Endothelial cell of umbilical vein (primary cell): ENCODE results near the gene CENPP.

ENCODE experiments used
- POLR2A ChIP-seq: IDR thresholded peaks from 2 replicates; pipeline ENCODE4 v1.6.1; 2012; ENCODE audit warnings: low read depth, mild to moderate bottlenecking, control low read depth, low read length
- POLR2AphosphoS5 ChIP-seq: IDR thresholded peaks from 2 replicates; pipeline ENCODE4 v1.6.1; 2012; ENCODE audit warnings: low read depth, mild to moderate bottlenecking, control low read depth, low read length, moderate library complexity; ENCODE audit not compliant: insufficient read depth
- TF ChIP-seq, protein P1 (sequence below), 2 donors: IDR thresholded peaks; 1 replicate in 1 of 2; 2 replicates in 1 of 2; pipeline ENCODE4 v1.5.1; 2011; ENCODE audit warnings: low read length in 2 of 2, mild to moderate bottlenecking in 2 of 2, moderate library complexity in 2 of 2, control low read depth in 1 of 2, inconsistent platforms in 1 of 2, low read depth in 1 of 2; ENCODE audit not compliant: insufficient read depth in 1 of 2; ENCODE audit errors: extremely low read depth in 1 of 2

DNA sequence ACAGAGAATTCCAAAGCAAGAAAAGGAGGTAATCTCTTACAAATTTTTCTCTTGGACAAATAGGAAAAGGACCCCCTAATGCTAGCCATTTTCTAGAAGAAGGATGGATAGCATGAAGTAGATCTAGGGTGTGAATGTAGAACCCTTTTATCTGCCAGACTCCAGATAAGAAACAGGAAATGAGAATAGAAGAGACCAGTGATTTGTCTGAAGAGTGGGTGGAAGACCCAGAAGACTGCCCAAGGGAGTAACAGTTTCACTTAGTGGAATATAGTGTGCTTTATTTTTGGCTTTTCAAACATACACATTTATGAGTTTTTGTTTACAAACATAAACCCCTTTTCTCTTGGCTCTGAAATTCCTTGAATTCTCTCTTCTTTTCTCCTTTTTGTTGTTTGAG, 185.0 kb downstream of the CENPP start:
- TF ChIP-seq POLR2A (no peak), POLR2AphosphoS5 (no peak)
- TF ChIP-seq, protein P1, sequence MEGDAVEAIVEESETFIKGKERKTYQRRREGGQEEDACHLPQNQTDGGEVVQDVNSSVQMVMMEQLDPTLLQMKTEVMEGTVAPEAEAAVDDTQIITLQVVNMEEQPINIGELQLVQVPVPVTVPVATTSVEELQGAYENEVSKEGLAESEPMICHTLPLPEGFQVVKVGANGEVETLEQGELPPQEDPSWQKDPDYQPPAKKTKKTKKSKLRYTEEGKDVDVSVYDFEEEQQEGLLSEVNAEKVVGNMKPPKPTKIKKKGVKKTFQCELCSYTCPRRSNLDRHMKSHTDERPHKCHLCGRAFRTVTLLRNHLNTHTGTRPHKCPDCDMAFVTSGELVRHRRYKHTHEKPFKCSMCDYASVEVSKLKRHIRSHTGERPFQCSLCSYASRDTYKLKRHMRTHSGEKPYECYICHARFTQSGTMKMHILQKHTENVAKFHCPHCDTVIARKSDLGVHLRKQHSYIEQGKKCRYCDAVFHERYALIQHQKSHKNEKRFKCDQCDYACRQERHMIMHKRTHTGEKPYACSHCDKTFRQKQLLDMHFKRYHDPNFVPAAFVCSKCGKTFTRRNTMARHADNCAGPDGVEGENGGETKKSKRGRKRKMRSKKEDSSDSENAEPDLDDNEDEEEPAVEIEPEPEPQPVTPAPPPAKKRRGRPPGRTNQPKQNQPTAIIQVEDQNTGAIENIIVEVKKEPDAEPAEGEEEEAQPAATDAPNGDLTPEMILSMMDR (IDR thresholded peaks at IDR 0.05; ENCODE audit: extremely low read depth in 1 of 2, insufficient read depth in 1 of 2, low read depth in 1 of 2, low read length in 2 of 2): no peak
